IPS-20b (cell line): ENCODE results near the gene CD2AP.

ENCODE experiments used
- H3K27ac ChIP-seq: one replicate; pipeline ENCODE4 v1.5.1; 2013; ENCODE audit warnings: low read length
- H3K27me3 ChIP-seq: 2 replicates; pipeline ENCODE4 v1.6.1; 2013; ENCODE audit warnings: mild to moderate bottlenecking, low read length, inconsistent platforms; ENCODE audit not compliant: insufficient read depth
- H3K36me3 ChIP-seq: 2 replicates; pipeline ENCODE4 v1.6.1; 2013; ENCODE audit warnings: low read depth, mild to moderate bottlenecking, inconsistent platforms, low read length, moderate library complexity; ENCODE audit not compliant: insufficient read depth
- H3K4me1 ChIP-seq: 2 replicates; pipeline ENCODE4 v1.6.1; 2013; ENCODE audit warnings: mild to moderate bottlenecking, control low read depth, inconsistent platforms, low read length, moderate library complexity; ENCODE audit not compliant: insufficient read depth
- H3K4me3 ChIP-seq: 2 replicates; pipeline ENCODE4 v1.5.1; 2013; ENCODE audit warnings: mild to moderate bottlenecking, low read length, inconsistent platforms
- H3K9ac ChIP-seq: 2 replicates; pipeline ENCODE4 v1.6.1; 2013; ENCODE audit warnings: low read depth, mild to moderate bottlenecking, inconsistent platforms, low read length, moderate library complexity
- H3K9me3 ChIP-seq: 2 replicates; pipeline ENCODE4 v1.6.1; 2013; ENCODE audit warnings: mild to moderate bottlenecking, low read depth, low read length, inconsistent platforms; ENCODE audit not compliant: insufficient read depth

CD2AP gene

DNA sequence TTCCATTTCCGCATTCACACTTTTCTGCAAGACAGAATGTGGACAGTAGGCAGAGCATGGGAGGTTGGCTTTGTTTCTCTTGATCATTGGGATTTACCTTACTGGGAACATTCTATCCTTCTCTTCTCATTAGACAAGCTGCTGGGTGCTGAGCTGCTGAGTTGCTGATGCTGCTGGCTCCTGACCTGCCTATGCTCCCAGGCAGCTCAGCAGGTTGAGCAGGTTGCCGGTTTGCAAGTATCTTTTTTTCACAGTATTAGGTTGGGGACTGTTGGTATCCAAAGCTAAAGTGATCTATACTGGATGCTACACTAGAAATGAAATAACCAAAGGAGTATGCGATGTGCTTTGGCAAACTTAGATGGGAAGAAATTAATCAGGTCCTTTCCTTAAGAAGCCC is 197.1 kb downstream of the CD2AP start:
- H3K9ac ChIP-seq, result no peak overlapping the region
- H3K4me3 ChIP-seq, result no peak overlapping the region
- no peaks in the 10 kb centered on the region for H3K9me3 ChIP-seq
- no peaks in the 10 kb centered on the region for H3K27me3 ChIP-seq
- H3K4me1 ChIP-seq, result peaks cover 13% of the 10 kb centered on the region; the same call in 1 of the 2 replicates
- no peaks in the 10 kb centered on the region for H3K36me3 ChIP-seq
- no peak overlapping the region for H3K27ac ChIP-seq
